HG03025 (cell line): ENCODE results near the gene BCL2L2.
"Not testable (repeated sequence)": the region's sequence is repeated elsewhere in the genome, so short reads cannot be mapped to it uniquely, and the experiment has no call there.

Source experiments
- ATAC-seq: cut with Tn5 transposase; IDR thresholded peaks from one replicate; pipeline ENCODE4 v1.9.1; 2021; ENCODE audit warnings: mild to moderate bottlenecking, moderate library complexity; ENCODE audit not compliant: unreplicated experiment, low FRiP score

BCL2L2 gene

GRCh38 chr14:23322568-23323517, 16.2 kb downstream of the BCL2L2 start:
- no peak for ATAC-seq

- no peak for ATAC-seq
These were observed 17.3 kb downstream of the BCL2L2 start for GRCh38 chr14:23323838-23324454.

- no peak for ATAC-seq
These were observed 17.8 kb downstream of the BCL2L2 start for GRCh38 chr14:23324455-23324846.

GRCh38 chr14:23324993-23325392, 18.4 kb downstream of the BCL2L2 start:
- ATAC-seq, result no peak

GRCh38 chr14:23325746-23326145, 19.1 kb downstream of the BCL2L2 start:
- ATAC-seq, result not testable (repeated sequence)

- ATAC-seq, result no peak
These were observed 20.1 kb downstream of the BCL2L2 start for GRCh38 chr14:23326491-23327332.

GRCh38 chr14:23327947-23328744, 21.5 kb downstream of the BCL2L2 start:
- no peak for ATAC-seq

- no peak for ATAC-seq
These were observed 29.0 kb downstream of the BCL2L2 start for GRCh38 chr14:23335623-23336022.

GRCh38 chr14:23339506-23340268, 33.1 kb downstream of the BCL2L2 start:
- no peak for ATAC-seq

GRCh38 chr14:23344481-23344880, 37.8 kb downstream of the BCL2L2 start:
- no peak for ATAC-seq

- ATAC-seq, result no peak
These were observed 39.5 kb downstream of the BCL2L2 start for GRCh38 chr14:23345987-23346692.

GRCh38 chr14:23346693-23347405, 40.2 kb downstream of the BCL2L2 start:
- no peak for ATAC-seq

GRCh38 chr14:23347406-23348296, 41.0 kb downstream of the BCL2L2 start:
- ATAC-seq, result no peak

GRCh38 chr14:23348297-23348655, 41.6 kb downstream of the BCL2L2 start:
- ATAC-seq, result no peak

GRCh38 chr14:23349156-23349845, 42.7 kb downstream of the BCL2L2 start:
- no peak for ATAC-seq

GRCh38 chr14:23351681-23352505, 45.3 kb downstream of the BCL2L2 start:
- no peak for ATAC-seq
